NCI-H1092 (cell line): ENCODE measurements around the gene MEA1.

Experiments used
- DNase-seq: peaks from one replicate; lab custom pipeline; 2025; lab: John Stamatoyannopoulos, UW

MEA1 gene

GRCh38 chr6:43038727-43039126 is 25.0 kb upstream of the MEA1 start:
- no peak for DNase-seq

- DNase-seq, result no peak
These were observed 24.0 kb upstream of the MEA1 start for GRCh38 chr6:43037706-43038105.

- DNase-seq, result no peak
These were observed 23.5 kb upstream of the MEA1 start for GRCh38 chr6:43037197-43037596.

GRCh38 chr6:43036712-43037111 is 23.0 kb upstream of the MEA1 start:
- DNase-seq, result no peak

- no peak for DNase-seq
These were observed 21.9 kb upstream of the MEA1 start for GRCh38 chr6:43035495-43036194.

GRCh38 chr6:43034190-43034525 is 20.4 kb upstream of the MEA1 start:
- no peak for DNase-seq

- no peak for DNase-seq
These were observed 19.9 kb upstream of the MEA1 start for GRCh38 chr6:43033496-43034189.

GRCh38 chr6:43032326-43032725 is 18.6 kb upstream of the MEA1 start:
- no peak for DNase-seq

- no peak for DNase-seq
These were observed 15.4 kb upstream of the MEA1 start for GRCh38 chr6:43029120-43029519.

GRCh38 chr6:43026365-43026764 is 12.6 kb upstream of the MEA1 start:
- no peak for DNase-seq

- DNase-seq, result no peak
These were observed 10.7 kb upstream of the MEA1 start for GRCh38 chr6:43024436-43024835.

- DNase-seq, result peak; percentile 51
These were observed 7.7 kb upstream of the MEA1 start, which contains the start of gene RRP36 for GRCh38 chr6:43021270-43022047. Gene RRP36, plus strand, starts transcription at chr6:43021623. Its CDS starts 32 bp downstream, at chr6:43021655.

GRCh38 chr6:43020847-43021246 is 7.1 kb upstream of the MEA1 start:
- DNase-seq, result no peak

- no peak for DNase-seq
These were observed 6.4 kb upstream of the MEA1 start for GRCh38 chr6:43020052-43020705.

GRCh38 chr6:43019152-43019551 is 5.4 kb upstream of the MEA1 start:
- DNase-seq, result no peak

GRCh38 chr6:43016943-43017334 is 3.2 kb upstream of the MEA1 start:
- DNase-seq, result no peak

- no peak for DNase-seq
These were observed 2.6 kb upstream of the MEA1 start for GRCh38 chr6:43016176-43016942.

- DNase-seq, result no peak
These were observed 726 bp upstream of the MEA1 start for GRCh38 chr6:43014434-43014909.

- DNase-seq, result no peak
These were observed 476 bp downstream of the MEA1 start for GRCh38 chr6:43013097-43013842.

- DNase-seq, result no peak
These were observed 1.4 kb downstream of the MEA1 start for GRCh38 chr6:43012364-43012763.

GRCh38 chr6:43011207-43011606 is 2.5 kb downstream of the MEA1 start:
- DNase-seq, result no peak
